ENCODE data around the gene NTNG1. TPM values are rescaled to one million over a fixed set of nuclear protein-coding genes. Genes with fewer than 3 reads are reported as not detected.

Gene NTNG1
- total and polyA plus RNA-seq, 2 of the 8 experiments (the other 6 are each of a cell fraction or from before 2014, with no cell fraction given) = 1.2 to 4.1 TPM

GRCh38 chr1:107473065-107473464 lies 332.2 kb downstream of the NTNG1 start:
- CTCF ChIA-PET (ENCODE audit: partially characterized antibody) = interaction anchor here (0.7 to 9.9 kb wide), 6 partner anchors 9 to 275 kb away, joined by 3 to 52 read pairs (median 5); no protein-coding TSS in a partner anchor
- FAIRE-seq = no peak
- H3K9me3 ChIP-seq (ENCODE audit: insufficient read depth in 2 of 2, low read depth in 1 of 2, low read length in 1 of 2) = no peaks in the 10 kb centered on the region
- TF ChIP-seq ASH2L (IDR thresholded peaks at IDR 0.05; ENCODE audit: low read length) (no peak), KDM1A (IDR thresholded peaks at IDR 0.05; ENCODE audit: borderline replicate concordance, low read length) (no peak), KDM5A (IDR thresholded peaks at IDR 0.05; ENCODE audit: low read length) (no peak), CEBPB (IDR thresholded peaks at IDR 0.05; ENCODE audit: low read depth, low read length) (no peak), MAX (IDR thresholded peaks at IDR 0.05) (no peak), ATF2 (IDR thresholded peaks at IDR 0.05; ENCODE audit: low read length) (no peak), PHF8 (conservative IDR thresholded peaks at IDR 0.05; ENCODE audit: low read depth, low read length) (no peak), JUND (IDR thresholded peaks at IDR 0.05; ENCODE audit: low read length) (no peak), RXRA (IDR thresholded peaks at IDR 0.05; ENCODE audit: insufficient read depth, low read depth, low read length) (no peak), HDAC6 (IDR thresholded peaks at IDR 0.05; ENCODE audit: low read depth, low read length) (no peak), NRF1 (IDR thresholded peaks at IDR 0.05; ENCODE audit: low read depth, low read length) (no peak), CHD2 (IDR thresholded peaks at IDR 0.05; ENCODE audit: low read length) (no peak)

More at GRCh38 chr1:107473065-107473464, 332.2 kb downstream of the NTNG1 start:
- Histone ChIP-seq H3K18ac (ENCODE audit: extremely low read depth, low read length) (no peak overlapping the region), H2BK120ac (replicated peaks; ENCODE audit: low read depth, low read length) (no peak overlapping the region), H4K91ac (replicated peaks; ENCODE audit: insufficient read length, low read length) (no peak overlapping the region), H3K79me1 (ENCODE audit: low read depth, low read length) (no peaks in the 10 kb centered on the region), H3K4ac (replicated peaks; ENCODE audit: insufficient read length, low read depth, low read length) (no peak overlapping the region), H4K8ac (ENCODE audit: extremely low read depth, insufficient read depth, low read length) (no peak overlapping the region), H3K14ac (ENCODE audit: insufficient read length) (no peak overlapping the region), H3K27ac (ENCODE audit: low read depth, low read length) (no peak overlapping the region), H3K4me3 (ENCODE audit: extremely low read depth in 1 of 4, insufficient read depth in 2 of 4, low read depth in 3 of 4, low read length in 4 of 4) (no peak overlapping the region), H3K36me3 (ENCODE audit: control insufficient read depth in 2 of 4, insufficient read depth in 4 of 4, low read length in 3 of 4) (no peaks in the 10 kb centered on the region), H3K9ac (replicated peaks in 1 of 4; ENCODE audit: extremely low read depth in 1 of 4, low read depth in 3 of 4, low read length in 3 of 4) (no peak overlapping the region), H2BK5ac (ENCODE audit: low read depth, low read length) (no peak overlapping the region), H3K23ac (ENCODE audit: insufficient read length) (no peak overlapping the region), H3K79me2 (ENCODE audit: control insufficient read depth in 1 of 2, insufficient read depth in 2 of 2, low read length in 2 of 2) (no peaks in the 10 kb centered on the region), H4K5ac (ENCODE audit: insufficient read length, low read depth, low read length) (no peak overlapping the region), H2BK12ac (ENCODE audit: low read depth, low read length) (no peak overlapping the region), H2AFZ (ENCODE audit: low read length) (no peak overlapping the region), H4K20me1 (replicated peaks in 1 of 2; ENCODE audit: control insufficient read depth in 1 of 2, insufficient read depth in 2 of 2, low read length in 2 of 2) (no peaks in the 10 kb centered on the region), H3K4me2 (ENCODE audit: insufficient read depth in 1 of 2, low read depth in 2 of 2, low read length in 2 of 2) (no peak overlapping the region), H3K56ac (replicated peaks; ENCODE audit: insufficient read length, low read depth, low read length) (no peak overlapping the region), H3K4me1 (replicated peaks in 1 of 4; ENCODE audit: control insufficient read depth in 3 of 4, insufficient read depth in 4 of 4, low read length in 3 of 4) (no peaks in the 10 kb centered on the region), H3K23me2 (ENCODE audit: low read depth, low read length) (no peaks in the 10 kb centered on the region), H3K27me3 (replicated peaks in 1 of 4; ENCODE audit: control insufficient read depth in 3 of 4, extremely low read depth in 1 of 4, insufficient read depth in 3 of 4, low read length in 3 of 4) (no peaks in the 10 kb centered on the region), H2AK5ac (ENCODE audit: low read depth, low read length) (no peak overlapping the region), H2BK20ac (ENCODE audit: low read length) (no peak overlapping the region), H2BK15ac (ENCODE audit: low read length) (no peak overlapping the region)
- POLR2A ChIA-PET (ENCODE audit: partially characterized antibody) = no interaction called here
- no peak for DNase-seq (ENCODE audit: low read depth in 1 of 2, low spot score in 2 of 2)
- WGBS, 2 experiments (ENCODE audit: extremely low coverage in 1 of 2, insufficient coverage in 1 of 2, insufficient read length in 1 of 2, insufficient replicate concordance in 2 of 2, low coverage in 1 of 2, low lambda C conversion rate in 2 of 2, missing lambda C conversion rate in 1 of 2) = 86% methylated on average over 2 of the region's 2 CpGs; no CpG with 5 or more reads in 1 of the 2 experiments
